Mucosa of descending colon (tissue), 3 donors: ENCODE measurements around the gene PILRA. TPM values are rescaled to one million over a fixed set of nuclear protein-coding genes. Genes with fewer than 3 reads are reported as not detected.

ENCODE experiments used
- ATAC-seq: fragments of 200-7000 bp; cut with Tn5 transposase; one replicate; pipeline ENCODE4 v1.9.1; 2020; ENCODE audit warnings: mild to moderate bottlenecking, moderate library complexity
- DNase-seq, 3 donors: peaks; one replicate each; pipeline ENCODE4 v3.0.0-alpha.2; 2020
- H3K36me3 ChIP-seq: fragments of 200-600 bp; one replicate; pipeline ENCODE4 v1.8.0; 2021; ENCODE audit warnings: low read depth, mild to moderate bottlenecking
- H3K4me1 ChIP-seq: fragments of 200-600 bp; one replicate; pipeline ENCODE4 v1.8.0; 2021; ENCODE audit warnings: low read depth, mild to moderate bottlenecking
- H3K4me3 ChIP-seq: fragments of 200-600 bp; one replicate; pipeline ENCODE4 v1.8.0; 2021; ENCODE audit warnings: mild to moderate bottlenecking
- H3K9me3 ChIP-seq: fragments of 200-600 bp; one replicate; pipeline ENCODE4 v1.8.0; 2021; ENCODE audit warnings: mild to moderate bottlenecking
- intact Hi-C, 2 donors: fragments of 100-400 bp; cut with DNase I in 1 of 2; cut with micrococcal nuclease in 1 of 2; formaldehyde crosslinking; loops; one replicate each; pipeline versions ENCODE4 v1.11.0 to v1.11.1; 2022; cut with DNase I, micrococcal nuclease
- total RNA-seq, 3 donors: library from RNA; stranded (reverse); fragmentation: NEBNext Ultra II Directional in 2 of 3; extraction: Animal tissue kit (Norgen Biotek cat#: 25700) in 2 of 3; gene quantifications; one replicate each; pipeline versions ENCODE4 v1.2.1 to v1.2.4, GENCODE V29; 2021 to 2023
- TF ChIP-seq, protein P1 (sequence below): fragments of 200-600 bp; IDR thresholded peaks from one replicate; pipeline ENCODE4 v1.8.0; 2022; ENCODE audit warnings: antibody characterized with exemption, mild to moderate bottlenecking
- donor health status: DM: no; HTN: no; CAD: no; lungs with moderate emphysema.
- donor health status: DM: no; HTN: no; CAD: no.
- donor health status: DM: no; HTN: yes; CAD: no.

PILRA gene
- total RNA-seq, 3 donors from 2014 or later: 4.2 to 15.9 (median 7.8) TPM

DNA sequence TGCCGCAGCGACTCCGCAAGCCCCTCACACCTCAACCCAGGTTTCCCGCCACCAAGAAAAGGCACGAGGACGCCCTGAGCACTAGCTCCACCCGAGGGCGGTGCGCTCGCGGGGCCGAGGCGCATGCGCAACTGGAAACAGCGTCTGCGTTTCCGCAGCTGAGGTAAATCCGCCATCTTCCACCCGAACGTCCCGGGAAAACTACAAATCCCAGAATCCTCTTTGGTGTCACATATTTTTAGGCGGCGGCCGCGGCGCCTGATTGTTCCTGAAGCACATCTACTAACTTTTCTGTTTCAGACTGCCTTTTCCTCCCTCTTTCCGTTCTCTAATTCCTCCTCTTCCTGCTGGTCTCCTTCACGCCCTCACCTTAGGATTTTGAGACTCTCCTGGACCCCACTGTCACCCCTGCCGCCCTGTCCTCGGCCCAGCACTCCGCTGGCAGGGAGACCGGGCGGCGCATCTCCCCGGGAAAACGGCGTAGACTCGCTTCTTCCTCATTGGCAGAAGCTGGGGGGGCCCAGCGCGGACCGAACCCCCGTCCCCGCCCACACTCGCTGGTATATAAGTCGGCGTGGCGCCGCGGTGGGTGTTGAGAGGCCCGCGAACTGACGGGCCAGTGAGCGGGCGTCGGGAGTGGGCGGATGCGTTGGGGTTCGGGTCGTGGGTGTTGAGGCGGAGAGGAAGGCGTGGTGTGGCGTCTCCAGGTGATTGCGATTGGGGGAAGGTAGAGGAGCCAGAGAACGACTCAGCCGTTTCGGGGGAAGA lies 55.1 kb downstream of the PILRA start, which contains the start of gene ZCWPW1:
TSS of gene ZCWPW1 (minus strand) at position 505 of the 768 bp plus-strand sequence. CDS start 8,054 bp downstream, outside the sequence.
- Histone ChIP-seq H3K36me3 (peaks cover 7% of the 10 kb centered on the region), H3K9me3 (no peaks in the 10 kb centered on the region), H3K4me1 (peaks cover 26% of the 10 kb centered on the region), H3K4me3 (peak within 1 kb of the TSS; percentile 75)
- intact Hi-C loops: loop anchor here in 1 of 2 donors (5.0 kb wide), 1 partner anchor 296 kb away; no protein-coding TSS in a partner anchor
- TF ChIP-seq, protein P1, sequence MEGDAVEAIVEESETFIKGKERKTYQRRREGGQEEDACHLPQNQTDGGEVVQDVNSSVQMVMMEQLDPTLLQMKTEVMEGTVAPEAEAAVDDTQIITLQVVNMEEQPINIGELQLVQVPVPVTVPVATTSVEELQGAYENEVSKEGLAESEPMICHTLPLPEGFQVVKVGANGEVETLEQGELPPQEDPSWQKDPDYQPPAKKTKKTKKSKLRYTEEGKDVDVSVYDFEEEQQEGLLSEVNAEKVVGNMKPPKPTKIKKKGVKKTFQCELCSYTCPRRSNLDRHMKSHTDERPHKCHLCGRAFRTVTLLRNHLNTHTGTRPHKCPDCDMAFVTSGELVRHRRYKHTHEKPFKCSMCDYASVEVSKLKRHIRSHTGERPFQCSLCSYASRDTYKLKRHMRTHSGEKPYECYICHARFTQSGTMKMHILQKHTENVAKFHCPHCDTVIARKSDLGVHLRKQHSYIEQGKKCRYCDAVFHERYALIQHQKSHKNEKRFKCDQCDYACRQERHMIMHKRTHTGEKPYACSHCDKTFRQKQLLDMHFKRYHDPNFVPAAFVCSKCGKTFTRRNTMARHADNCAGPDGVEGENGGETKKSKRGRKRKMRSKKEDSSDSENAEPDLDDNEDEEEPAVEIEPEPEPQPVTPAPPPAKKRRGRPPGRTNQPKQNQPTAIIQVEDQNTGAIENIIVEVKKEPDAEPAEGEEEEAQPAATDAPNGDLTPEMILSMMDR: no peak
- ATAC-seq (peak; percentile 74), DNase-seq (peak; percentile 96 to 99 (median 98))

DNA sequence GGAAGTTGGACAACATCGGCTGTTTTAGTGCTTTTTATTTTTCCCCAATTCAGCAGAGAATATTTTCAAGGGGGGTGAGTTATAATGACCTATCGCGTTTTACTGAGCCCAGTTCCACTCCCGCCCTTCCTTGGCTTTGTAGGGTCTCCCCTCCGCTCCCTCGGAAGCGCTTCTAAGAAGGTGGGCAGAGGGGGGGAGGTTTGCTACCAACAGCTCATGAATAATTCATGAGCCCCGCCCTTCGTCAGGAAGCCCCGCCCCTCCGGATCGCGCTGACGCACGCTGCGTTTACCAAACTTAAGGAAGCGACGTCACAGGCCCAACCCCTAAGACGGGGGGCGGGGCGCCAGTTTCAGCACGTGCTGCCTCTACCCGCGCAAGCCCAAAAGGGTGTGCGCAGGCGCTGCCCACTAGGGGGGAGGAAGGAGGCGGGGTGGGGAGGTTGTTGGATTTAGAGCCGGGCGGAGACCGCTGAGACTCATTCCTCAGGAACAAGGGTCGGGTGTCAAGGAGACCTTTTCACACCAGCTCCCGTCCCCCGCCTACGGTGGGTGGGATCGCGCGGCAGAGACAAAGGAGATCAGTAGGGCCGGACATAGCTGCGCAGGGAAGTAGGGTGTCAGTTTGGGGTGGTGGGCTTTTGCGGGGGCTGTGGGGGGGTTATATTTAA lies 55.8 kb downstream of the PILRA start:
- TF ChIP-seq, protein P1: no peak
- H3K36me3 ChIP-seq: peaks cover 7% of the 10 kb centered on the region
- DNase-seq (peak; percentile 100), ATAC-seq (peak; percentile 82)
- peaks cover 26% of the 10 kb centered on the region for H3K4me1 ChIP-seq
- intact Hi-C loops: loop anchor here in 1 of 2 donors (5.0 kb wide), 1 partner anchor 297 kb away; no protein-coding TSS in a partner anchor
- H3K4me3 ChIP-seq: peak overlapping the region; percentile 75
- H3K9me3 ChIP-seq: no peaks in the 10 kb centered on the region

DNA sequence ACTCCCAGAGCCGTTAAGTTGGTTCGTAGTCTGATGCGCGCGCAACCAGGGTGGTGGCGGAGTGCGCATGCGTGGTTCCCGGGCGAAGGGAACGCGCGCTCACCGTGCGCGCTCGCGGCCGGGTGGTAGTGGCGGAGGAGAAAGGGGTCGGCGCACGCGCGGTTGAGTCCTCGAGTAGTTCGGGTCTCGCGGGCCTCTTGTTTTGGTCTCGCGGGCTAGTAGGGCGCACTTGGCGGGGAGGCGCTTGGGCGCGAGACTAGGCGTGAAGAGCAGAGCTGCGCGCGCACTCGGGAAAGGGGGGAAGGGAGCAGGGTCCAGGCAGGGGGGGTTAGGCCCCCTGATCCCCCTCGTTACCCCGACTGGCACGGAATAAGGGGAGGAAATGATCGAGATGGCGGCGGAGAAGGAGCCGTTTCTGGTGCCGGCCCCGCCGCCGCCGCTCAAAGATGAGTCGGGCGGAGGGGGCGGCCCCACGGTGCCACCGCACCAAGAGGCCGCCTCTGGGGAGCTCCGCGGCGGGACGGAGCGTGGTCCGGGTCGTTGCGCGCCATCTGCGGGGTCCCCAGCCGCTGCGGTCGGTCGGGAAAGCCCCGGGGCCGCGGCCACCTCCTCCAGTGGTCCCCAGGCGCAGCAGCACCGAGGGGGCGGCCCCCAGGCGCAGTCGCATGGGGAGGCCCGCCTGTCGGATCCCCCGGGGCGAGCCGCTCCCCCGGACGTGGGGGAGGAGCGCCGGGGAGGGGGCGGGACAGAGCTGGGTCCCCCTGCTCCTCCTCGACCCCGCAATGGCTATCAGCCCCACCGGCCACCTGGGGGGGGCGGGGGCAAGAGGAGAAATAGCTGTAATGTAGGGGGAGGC lies 56.6 kb downstream of the PILRA start, which contains the start of gene MEPCE:
TSS of gene MEPCE (plus strand) at position 195 of the 856 bp plus-strand sequence. CDS start at position 383, 188 bp downstream.
- no peaks in the 10 kb centered on the region for H3K9me3 ChIP-seq
- TF ChIP-seq, protein P1: no peak
- DNase-seq: peak; percentile 97 to 98 (median 98)
- peaks cover 7% of the 10 kb centered on the region for H3K36me3 ChIP-seq
- ATAC-seq: peak; percentile 63
- intact Hi-C loops: loop anchor here in 1 of 2 donors (5.0 kb wide), 1 partner anchor 298 kb away; no protein-coding TSS in a partner anchor
- peaks cover 33% of the 10 kb centered on the region for H3K4me1 ChIP-seq
- peak within 1 kb of the TSS; percentile 75 for H3K4me3 ChIP-seq

DNA sequence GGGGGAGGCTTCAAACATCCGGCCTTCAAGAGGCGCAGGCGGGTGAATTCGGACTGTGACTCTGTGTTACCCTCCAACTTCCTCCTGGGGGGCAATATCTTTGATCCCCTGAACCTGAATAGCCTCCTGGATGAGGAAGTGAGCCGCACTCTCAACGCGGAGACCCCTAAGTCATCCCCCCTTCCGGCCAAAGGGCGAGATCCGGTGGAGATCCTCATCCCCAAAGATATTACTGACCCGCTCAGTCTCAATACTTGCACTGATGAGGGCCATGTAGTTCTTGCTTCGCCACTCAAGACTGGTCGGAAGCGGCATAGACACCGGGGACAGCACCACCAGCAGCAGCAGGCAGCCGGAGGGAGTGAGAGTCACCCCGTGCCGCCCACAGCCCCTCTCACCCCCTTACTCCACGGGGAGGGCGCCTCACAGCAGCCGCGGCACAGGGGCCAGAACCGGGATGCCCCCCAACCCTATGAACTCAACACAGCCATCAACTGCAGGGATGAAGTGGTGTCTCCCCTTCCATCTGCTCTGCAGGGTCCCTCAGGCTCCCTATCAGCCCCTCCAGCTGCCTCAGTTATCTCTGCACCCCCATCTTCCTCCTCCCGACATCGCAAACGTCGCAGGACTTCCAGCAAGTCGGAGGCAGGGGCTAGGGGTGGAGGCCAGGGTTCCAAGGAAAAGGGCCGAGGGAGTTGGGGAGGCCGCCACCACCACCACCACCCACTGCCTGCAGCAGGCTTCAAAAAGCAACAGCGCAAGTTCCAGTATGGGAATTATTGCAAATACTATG lies 57.4 kb downstream of the PILRA start:
- Histone ChIP-seq H3K36me3 (peaks cover 7% of the 10 kb centered on the region), H3K9me3 (no peaks in the 10 kb centered on the region), H3K4me3 (peak overlapping the region; percentile 75), H3K4me1 (peaks cover 38% of the 10 kb centered on the region)
- TF ChIP-seq, protein P1: no peak
- intact Hi-C loops: no loop called here
- ATAC-seq (no peak), DNase-seq (peak; percentile 38 to 70 (median 54))
